Measurements from ENCODE around the gene PARD3B. TPM values are rescaled to one million over a fixed set of nuclear protein-coding genes. Genes with fewer than 3 reads are reported as not detected.

The PARD3B gene
- polyA plus RNA-seq, 3 donors: 2.0 to 13.6 (median 5.0) TPM

DNA sequence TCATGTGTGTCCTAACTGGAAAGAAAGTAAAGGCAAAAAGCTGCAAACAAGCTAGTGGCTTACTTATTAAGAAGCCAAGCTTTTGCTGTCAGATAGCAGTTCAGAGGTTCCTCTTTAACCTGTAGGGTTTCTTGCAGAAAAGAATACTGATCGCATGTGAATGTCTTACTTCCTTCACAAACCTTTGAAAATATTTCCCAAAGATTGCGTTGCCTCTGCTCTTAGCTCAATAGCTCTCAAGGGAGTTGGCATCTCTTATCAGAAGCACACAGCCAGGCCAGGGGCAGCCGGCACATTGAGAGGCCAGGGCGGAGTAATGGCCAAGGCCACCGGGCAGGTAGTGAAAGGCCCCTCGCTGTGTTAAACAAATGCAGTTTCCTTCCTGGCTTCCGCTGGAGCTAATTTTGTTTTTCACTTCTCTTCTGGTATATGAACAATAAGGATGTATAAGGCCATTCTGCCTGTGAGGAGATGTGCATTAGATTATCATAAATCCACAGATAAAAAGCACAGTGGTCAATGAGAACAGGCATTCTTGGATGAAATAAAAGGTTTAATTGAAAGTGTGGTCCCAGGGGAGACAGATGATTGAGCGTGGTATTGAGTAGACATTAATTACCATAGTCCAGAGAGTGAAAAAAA is 594.7 kb downstream of the PARD3B start:
- WGBS, 3 donors: 29 to 37% (median 34%) methylated on average over 8 of the region's 8 CpGs
- no peak overlapping the region for H3K27ac ChIP-seq (ENCODE audit: low read depth, low read length)

DNA sequence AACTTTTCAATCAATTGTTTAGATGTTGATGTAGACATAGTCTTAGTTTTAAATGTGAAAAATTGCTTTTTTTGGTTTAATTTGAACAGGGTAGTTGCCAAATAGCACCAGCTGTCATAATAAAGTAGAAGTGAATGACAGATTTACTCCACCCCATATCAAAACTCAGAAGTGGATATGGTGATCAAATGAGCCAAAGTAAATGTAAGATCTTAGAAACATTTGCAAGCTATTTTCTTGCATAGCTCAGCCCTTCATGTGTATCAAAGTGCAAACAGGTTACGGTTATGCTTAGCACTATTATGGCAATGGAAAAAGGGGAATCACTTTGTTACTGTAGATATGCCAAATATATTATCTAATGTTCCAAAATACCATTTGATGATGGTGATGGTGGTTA is 596.1 kb downstream of the PARD3B start:
- H3K27ac ChIP-seq (ENCODE audit: low read depth, low read length): no peak overlapping the region
- 44 to 99% (median 94%) methylated on average over 1 of the region's 1 CpG for WGBS, 3 donors

DNA sequence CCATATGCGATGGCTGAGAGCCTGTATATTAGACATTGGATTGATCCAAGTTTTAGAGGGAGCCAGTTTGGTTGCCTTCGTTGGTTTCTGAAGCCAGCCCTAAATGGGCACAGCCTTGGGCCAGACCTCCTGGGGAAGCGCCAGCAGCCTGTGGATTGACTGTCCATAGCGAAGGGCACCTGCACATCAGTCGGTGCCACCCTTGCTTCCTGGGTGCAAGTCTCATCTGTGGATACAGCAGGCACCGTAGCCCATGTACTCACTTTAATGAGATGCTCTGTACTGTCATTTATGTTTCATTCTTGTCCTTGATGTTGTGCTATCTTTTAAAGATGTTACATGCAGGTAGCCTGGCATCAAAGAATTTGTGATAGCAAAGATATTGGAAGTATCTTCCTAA is 600.6 kb downstream of the PARD3B start:
- WGBS, 3 donors: 96 to 99% (median 96%) methylated on average over 6 of the region's 6 CpGs
- H3K27ac ChIP-seq (ENCODE audit: low read depth, low read length): no peak overlapping the region

GRCh38 chr2:205148755-205149154 is 603.5 kb downstream of the PARD3B start:
- H3K27ac ChIP-seq (ENCODE audit: low read depth, low read length): no peak overlapping the region
- WGBS, 3 donors: 51 to 88% (median 65%) methylated on average over 2 of the region's 2 CpGs

GRCh38 chr2:205156457-205156856 is 611.2 kb downstream of the PARD3B start:
- WGBS, 3 donors: 80 to 94% (median 93%) methylated on average over 1 of the region's 1 CpG
- H3K27ac ChIP-seq (ENCODE audit: low read depth, low read length): no peak overlapping the region

DNA sequence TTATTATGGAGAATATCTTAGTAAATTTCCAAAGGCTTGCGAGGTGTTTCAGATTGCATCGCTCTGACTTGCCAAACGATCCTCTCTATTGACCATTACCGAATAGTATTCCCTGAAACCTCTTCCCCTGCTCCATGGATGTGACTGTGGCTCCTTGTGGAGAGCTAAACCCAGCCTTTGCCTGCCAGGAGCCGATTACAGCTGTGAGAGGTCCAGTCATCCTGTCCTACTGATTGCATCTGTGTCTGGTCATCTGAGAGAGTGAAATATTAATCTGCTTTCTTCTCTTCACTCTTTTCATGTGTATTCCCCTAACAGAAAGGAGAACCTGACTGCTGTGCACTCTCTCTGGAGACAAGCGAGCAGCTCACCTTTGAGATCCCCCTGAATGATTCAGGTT is 613.1 kb downstream of the PARD3B start:
- H3K27ac ChIP-seq (ENCODE audit: low read depth, low read length): no peak overlapping the region
- WGBS, 3 donors: 91 to 97% (median 96%) methylated on average over 6 of the region's 6 CpGs

DNA sequence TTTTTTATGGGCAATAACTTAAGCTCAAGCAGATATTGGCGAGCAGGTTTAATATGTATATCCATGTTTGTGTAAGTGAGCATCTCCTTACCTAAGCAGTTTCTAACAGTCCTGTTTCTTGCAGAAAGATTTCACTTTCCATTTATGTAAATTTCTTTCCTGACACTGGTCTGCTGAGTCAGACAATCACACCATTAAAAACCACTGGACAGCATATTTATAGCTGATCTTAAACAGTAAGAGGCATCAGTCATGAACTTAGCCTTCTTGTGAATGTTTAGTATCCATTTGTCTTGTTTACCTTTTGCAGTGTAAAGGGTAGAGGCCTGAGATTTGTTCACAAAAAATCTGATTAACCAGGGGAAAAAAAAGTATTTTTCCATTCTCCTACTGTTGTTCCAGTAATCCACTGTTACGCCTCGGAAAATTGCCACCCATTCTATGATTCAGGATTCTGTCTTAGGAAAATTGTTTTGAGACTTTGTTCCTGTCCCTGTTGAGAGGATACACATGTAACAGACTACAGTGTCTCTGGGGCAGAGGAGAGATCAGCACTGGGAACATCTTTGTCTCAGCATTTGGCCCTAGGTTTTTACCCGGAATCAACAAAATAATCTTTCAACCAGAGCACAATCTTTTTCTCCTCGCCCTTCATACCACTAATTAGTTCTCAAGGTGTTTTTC is 616.0 kb downstream of the PARD3B start:
- WGBS, 3 donors: 69 to 79% (median 78%) methylated on average over 5 of the region's 5 CpGs
- no peak overlapping the region for H3K27ac ChIP-seq (ENCODE audit: low read depth, low read length)

GRCh38 chr2:205166745-205167144 is 621.5 kb downstream of the PARD3B start:
- H3K27ac ChIP-seq (ENCODE audit: low read depth, low read length): no peak overlapping the region
- 70 to 88% (median 82%) methylated on average over 2 of the region's 2 CpGs for WGBS, 3 donors

DNA sequence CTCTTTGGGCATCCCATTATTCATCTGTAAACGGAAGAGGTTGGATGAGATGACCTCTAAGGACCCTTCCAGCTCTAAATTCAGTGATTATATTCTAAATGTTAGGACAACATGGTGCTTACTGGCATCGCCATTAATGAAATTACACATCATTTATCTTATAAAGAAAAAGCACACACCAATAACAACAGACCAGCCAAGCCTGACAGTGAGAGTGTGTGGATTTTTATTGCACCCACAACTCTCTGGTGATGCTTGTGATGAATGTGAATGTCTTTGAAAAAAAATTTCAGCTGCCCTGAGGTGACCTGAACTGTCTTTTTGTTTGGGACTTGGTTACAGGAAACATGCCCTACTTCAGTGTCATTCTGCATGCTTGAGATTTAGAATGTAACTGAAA is 623.7 kb downstream of the PARD3B start:
- WGBS, 3 donors: 94 to 100% (median 95%) methylated on average over 2 of the region's 2 CpGs
- H3K27ac ChIP-seq (ENCODE audit: low read depth, low read length): no peak overlapping the region

GRCh38 chr2:205169464-205169863 is 624.2 kb downstream of the PARD3B start:
- 49 to 77% (median 51%) methylated on average over 3 of the region's 3 CpGs for WGBS, 3 donors

DNA sequence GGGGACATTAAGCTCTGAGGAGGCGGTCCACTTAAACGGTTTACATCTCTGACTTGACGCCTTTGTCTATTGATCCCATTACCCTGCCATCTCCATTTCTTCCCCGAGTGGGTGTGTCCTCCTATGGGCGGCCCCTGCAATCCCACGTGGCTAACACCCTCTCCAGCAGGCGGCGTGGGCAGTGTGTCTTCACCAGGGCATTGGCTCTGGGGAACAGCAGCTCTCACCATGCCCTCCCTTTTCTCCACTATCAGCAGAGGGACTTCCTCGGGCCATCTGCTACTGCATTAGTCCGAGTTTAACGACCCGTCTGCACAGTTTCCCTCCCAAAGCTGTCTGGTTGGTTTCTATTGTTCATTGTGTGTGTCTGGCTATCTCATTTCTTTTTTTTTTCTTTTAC is 625.1 kb downstream of the PARD3B start:
- WGBS, 3 donors: 86 to 89% (median 89%) methylated on average over 12 of the region's 12 CpGs
- H3K27ac ChIP-seq (ENCODE audit: low read depth, low read length): no peak overlapping the region

More at GRCh38 chr2:205169464-205169863, 624.2 kb downstream of the PARD3B start:
- H3K27ac ChIP-seq (ENCODE audit: low read depth, low read length): no peak overlapping the region

DNA sequence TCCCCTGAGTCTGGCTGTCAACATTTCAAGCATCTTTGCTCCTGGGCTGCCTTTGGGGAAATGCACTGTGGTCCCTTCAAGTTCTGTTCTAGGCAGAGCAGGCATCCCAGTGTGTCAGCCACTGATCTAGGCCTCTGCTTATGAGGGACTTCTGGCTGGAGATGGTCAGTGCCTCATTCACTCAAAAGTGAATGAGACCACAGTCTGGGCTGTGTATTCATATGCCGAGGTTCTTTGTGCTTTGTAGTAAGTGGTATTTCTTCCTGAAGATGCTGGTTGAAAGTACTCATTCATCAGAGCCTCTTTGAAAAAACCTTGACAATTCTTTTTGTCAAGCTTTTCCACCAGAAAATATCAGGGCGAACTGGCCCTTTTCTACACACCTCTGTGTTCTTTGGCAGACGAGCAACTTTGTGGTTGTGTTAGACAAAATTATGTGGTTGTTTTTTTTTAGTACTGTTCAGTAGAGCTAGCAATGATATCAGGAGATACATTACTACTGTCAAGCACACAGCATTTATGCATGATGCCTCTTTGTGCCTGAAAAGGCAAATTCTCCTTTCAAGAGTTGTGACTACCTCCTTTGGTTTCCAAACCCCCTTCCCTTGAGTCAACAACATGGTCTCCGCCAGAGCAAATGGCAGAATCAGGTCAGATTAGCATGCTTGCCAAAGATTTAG is 626.1 kb downstream of the PARD3B start:
- 74 to 89% (median 82%) methylated on average over 4 of the region's 4 CpGs for WGBS, 3 donors
- H3K27ac ChIP-seq (ENCODE audit: low read depth, low read length): no peak overlapping the region

DNA sequence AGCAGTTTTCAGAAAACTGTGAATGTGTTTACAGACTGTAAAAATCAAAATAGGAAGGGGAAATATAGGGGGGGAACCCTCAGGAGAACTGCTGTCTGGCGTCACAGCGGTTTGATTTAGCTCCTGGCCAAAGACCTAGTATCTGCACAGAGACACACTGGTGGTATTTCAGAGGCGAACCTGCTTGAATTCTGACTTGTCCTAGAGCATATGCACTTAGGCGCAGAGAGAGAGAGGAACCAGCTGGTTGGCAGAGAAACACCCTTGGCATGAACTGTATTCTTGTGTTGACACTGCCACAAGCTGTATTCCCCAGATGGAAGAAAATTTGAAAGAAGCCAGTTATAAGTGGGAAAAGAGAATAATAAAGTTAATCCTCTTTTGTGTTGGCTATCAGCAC is 630.6 kb downstream of the PARD3B start:
- WGBS, 3 donors: 65 to 89% (median 84%) methylated on average over 4 of the region's 4 CpGs
- no peak overlapping the region for H3K27ac ChIP-seq (ENCODE audit: low read depth, low read length)

DNA sequence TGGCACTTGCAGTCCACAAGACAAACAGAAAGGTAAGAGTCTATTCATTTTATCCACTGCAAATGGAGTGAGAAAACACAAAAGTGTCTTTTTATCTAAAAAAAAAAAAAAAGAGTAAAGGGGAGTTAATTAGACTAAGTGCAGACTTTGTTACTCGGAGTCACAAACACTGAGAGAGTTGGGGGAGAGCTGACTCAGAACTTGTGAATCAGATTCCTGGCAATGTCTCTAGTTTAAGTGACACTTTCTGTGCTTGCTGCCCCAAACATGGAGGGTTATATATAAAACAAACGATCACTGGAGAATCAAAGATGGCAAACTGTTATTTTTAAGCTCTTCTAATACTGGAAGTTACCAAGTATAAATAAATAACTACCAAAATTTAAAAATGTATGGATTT is 631.3 kb downstream of the PARD3B start:
- WGBS, 3 donors: 86 to 93% (median 89%) methylated on average over 2 of the region's 2 CpGs
- no peak overlapping the region for H3K27ac ChIP-seq (ENCODE audit: low read depth, low read length)

DNA sequence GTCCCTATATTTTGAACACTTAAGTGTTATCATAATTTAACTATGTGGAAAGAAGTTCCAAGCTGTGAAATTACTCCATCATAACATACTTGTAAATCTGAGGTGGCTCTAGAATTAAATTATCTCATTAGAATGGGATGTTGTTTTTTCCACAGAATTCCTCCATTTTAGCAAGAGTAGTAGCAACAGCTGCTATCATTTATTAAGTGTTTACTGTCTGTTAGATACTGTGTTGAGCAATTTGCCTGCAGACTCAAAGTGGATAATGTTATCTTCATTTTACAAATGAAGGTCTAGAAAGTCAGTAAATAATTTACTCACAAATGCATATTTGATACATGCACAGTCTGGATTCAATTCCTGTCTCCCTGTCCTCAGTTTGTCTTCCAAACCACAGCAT is 632.3 kb downstream of the PARD3B start:
- H3K27ac ChIP-seq (ENCODE audit: low read depth, low read length): no peak overlapping the region

- no peak overlapping the region for H3K27ac ChIP-seq (ENCODE audit: low read depth, low read length)
- WGBS, 3 donors: 95 to 100% (median 95%) methylated on average over 3 of the region's 3 CpGs
Measured at GRCh38 chr2:205180730-205181129, 635.5 kb downstream of the PARD3B start.

GRCh38 chr2:205187731-205188130 is 642.5 kb downstream of the PARD3B start:
- 84 to 86% (median 85%) methylated on average over 6 of the region's 6 CpGs for whole genome bisulfite sequencing, 3 donors
- no peak overlapping the region for H3K27ac ChIP-seq (ENCODE audit: low read depth, low read length)

- WGBS, 3 donors: 74 to 85% (median 76%) methylated on average over 9 of the region's 9 CpGs
- no peak overlapping the region for H3K27ac ChIP-seq (ENCODE audit: low read depth, low read length)
Measured at GRCh38 chr2:205188239-205189138, 643.2 kb downstream of the PARD3B start.

GRCh38 chr2:205189301-205189700 is 644.0 kb downstream of the PARD3B start:
- 75 to 83% (median 79%) methylated on average over 7 of the region's 7 CpGs for WGBS, 3 donors
- H3K27ac ChIP-seq (ENCODE audit: low read depth, low read length): no peak overlapping the region

Data from adipose tissue (tissue), 3 donors.